ENCODE results near the gene KLRF2.
"Not testable (repeated sequence)": the region's sequence is repeated elsewhere in the genome, so short reads cannot be mapped to it uniquely, and the experiment has no call there.

DNA sequence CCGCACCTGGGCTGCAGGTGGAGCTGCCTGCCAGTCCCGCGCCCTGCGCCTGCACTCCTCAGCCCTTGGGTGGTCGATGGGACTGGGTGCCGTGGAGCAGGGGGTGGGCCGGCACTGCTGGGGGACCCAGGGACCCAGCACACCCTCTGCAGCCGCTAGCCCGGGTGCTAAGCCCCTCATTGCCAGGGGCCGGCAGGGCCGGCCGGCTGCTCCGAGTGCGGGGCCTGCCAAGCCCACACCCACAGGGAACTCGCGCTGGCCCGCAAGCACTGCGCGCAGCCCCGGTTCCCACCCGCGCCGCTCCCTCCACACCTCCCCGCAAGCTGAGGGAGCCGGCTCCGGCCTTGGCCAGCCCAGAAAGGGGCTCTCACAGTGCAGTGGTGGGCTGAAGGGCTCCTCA is 5.2 kb upstream of the KLRF2 start:
- TF ChIP-seq CHD2 (IDR thresholded peaks at IDR 0.05; ENCODE audit: low read length, partially characterized antibody); ESRRA (IDR thresholded peaks at IDR 0.05; ENCODE audit: borderline replicate concordance, low read length): not testable (repeated sequence)
- TF ChIP-seq, protein P1, sequence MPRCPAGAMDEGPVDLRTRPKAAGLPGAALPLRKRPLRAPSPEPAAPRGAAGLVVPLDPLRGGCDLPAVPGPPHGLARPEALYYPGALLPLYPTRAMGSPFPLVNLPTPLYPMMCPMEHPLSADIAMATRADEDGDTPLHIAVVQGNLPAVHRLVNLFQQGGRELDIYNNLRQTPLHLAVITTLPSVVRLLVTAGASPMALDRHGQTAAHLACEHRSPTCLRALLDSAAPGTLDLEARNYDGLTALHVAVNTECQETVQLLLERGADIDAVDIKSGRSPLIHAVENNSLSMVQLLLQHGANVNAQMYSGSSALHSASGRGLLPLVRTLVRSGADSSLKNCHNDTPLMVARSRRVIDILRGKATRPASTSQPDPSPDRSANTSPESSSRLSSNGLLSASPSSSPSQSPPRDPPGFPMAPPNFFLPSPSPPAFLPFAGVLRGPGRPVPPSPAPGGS (IDR thresholded peaks at IDR 0.05) = not testable (repeated sequence)
